ENCODE data around the gene PRKD1. TPM values are rescaled to one million over a fixed set of nuclear protein-coding genes. Genes with fewer than 3 reads are reported as not detected.

PRKD1 gene
- total RNA-seq, 1 experiment from 2014 or later, result 2.7 TPM

GRCh38 chr14:29654901-29655550 is 272.6 kb downstream of the PRKD1 start:
- H3K27ac Mint-ChIP-seq, result no peak overlapping the region
- DNase-seq, result no peak

More at GRCh38 chr14:29654901-29655550, 272.6 kb downstream of the PRKD1 start:
- no CpG with 5 or more reads among the region's 4 CpGs for WGBS (ENCODE audit: extremely low coverage, insufficient read length, low lambda C conversion rate)
- Histone ChIP-seq H3K23me2 (ENCODE audit: insufficient read length, low read depth, low read length, poor library complexity, severe bottlenecking) (no peaks in the 10 kb centered on the region), H4K91ac (ENCODE audit: insufficient read length, low read depth, low read length) (no peak overlapping the region), H3K9ac (ENCODE audit: extremely low read depth, insufficient read length, low read length) (no peak overlapping the region), H3K79me1 (ENCODE audit: insufficient read depth, low read depth, low read length, poor library complexity, severe bottlenecking) (no peaks in the 10 kb centered on the region), H3K14ac (ENCODE audit: insufficient read depth, low read length) (no peak overlapping the region), H3K23ac (ENCODE audit: insufficient read length, low read depth, low read length) (no peak overlapping the region), H2BK20ac (ENCODE audit: low read depth, low read length, poor library complexity, severe bottlenecking) (no peak overlapping the region), H2AFZ (ENCODE audit: low read length) (no peak overlapping the region), H3K4ac (ENCODE audit: low read depth, low read length) (no peak overlapping the region), H3T11ph (ENCODE audit: low read length) (no peak overlapping the region), H3K79me2 (ENCODE audit: insufficient read depth, low read length) (no peaks in the 10 kb centered on the region), H3K18ac (ENCODE audit: insufficient read length, low read depth, low read length) (no peak overlapping the region), H3K27ac (ENCODE audit: insufficient read length, low read depth, low read length) (no peak overlapping the region), H4K8ac (replicated peaks; ENCODE audit: insufficient read length, low read depth, low read length) (no peak overlapping the region), H4K20me1 (ENCODE audit: control insufficient read depth, insufficient read depth, insufficient read length) (no peaks in the 10 kb centered on the region), H2BK15ac (ENCODE audit: low read depth, low read length) (no peak overlapping the region), H3K56ac (ENCODE audit: insufficient read length, low read depth, low read length) (no peak overlapping the region), H3K9me3 (ENCODE audit: control insufficient read depth, low read depth, low read length) (no peaks in the 10 kb centered on the region), H4K5ac (ENCODE audit: insufficient read length, low read depth, low read length) (no peak overlapping the region), H2BK5ac (ENCODE audit: insufficient read length, low read length) (no peak overlapping the region), H2AK5ac (ENCODE audit: insufficient read length, low read length) (no peak overlapping the region), H3K4me1 (ENCODE audit: insufficient read depth, low read length) (no peaks in the 10 kb centered on the region), H2BK120ac (ENCODE audit: low read depth, low read length, poor library complexity, severe bottlenecking) (no peak overlapping the region), H3K4me2 (ENCODE audit: insufficient read depth, insufficient read length, low read length) (no peak overlapping the region), H3K27me3 (ENCODE audit: insufficient read depth, low read length) (no peaks in the 10 kb centered on the region), H2BK12ac (ENCODE audit: insufficient read length, low read depth, low read length) (no peak overlapping the region)
- Mint-ChIP-seq H3K36me3 (ENCODE audit: insufficient read depth in 1 of 3, low read depth in 3 of 3) (peaks cover 2% of the 10 kb centered on the region in 3 experiments; a peak in 6 of 7 replicates), H3K4me1 (peaks cover 0 to 4% of the 10 kb centered on the region in 2 experiments; a peak in 2 of 4 replicates), H3K9me3 (peaks cover 0 to 3% of the 10 kb centered on the region in 2 experiments; a peak in 4 of 5 replicates), H3K27me3 (ENCODE audit: low read depth) (no peaks in the 10 kb centered on the region), H3K4me3 (no peak overlapping the region)
- TF ChIP-seq, protein P1, sequence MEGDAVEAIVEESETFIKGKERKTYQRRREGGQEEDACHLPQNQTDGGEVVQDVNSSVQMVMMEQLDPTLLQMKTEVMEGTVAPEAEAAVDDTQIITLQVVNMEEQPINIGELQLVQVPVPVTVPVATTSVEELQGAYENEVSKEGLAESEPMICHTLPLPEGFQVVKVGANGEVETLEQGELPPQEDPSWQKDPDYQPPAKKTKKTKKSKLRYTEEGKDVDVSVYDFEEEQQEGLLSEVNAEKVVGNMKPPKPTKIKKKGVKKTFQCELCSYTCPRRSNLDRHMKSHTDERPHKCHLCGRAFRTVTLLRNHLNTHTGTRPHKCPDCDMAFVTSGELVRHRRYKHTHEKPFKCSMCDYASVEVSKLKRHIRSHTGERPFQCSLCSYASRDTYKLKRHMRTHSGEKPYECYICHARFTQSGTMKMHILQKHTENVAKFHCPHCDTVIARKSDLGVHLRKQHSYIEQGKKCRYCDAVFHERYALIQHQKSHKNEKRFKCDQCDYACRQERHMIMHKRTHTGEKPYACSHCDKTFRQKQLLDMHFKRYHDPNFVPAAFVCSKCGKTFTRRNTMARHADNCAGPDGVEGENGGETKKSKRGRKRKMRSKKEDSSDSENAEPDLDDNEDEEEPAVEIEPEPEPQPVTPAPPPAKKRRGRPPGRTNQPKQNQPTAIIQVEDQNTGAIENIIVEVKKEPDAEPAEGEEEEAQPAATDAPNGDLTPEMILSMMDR (conservative IDR thresholded peaks at IDR 0.05), result no peak
